AG09309 (cell line): ENCODE data around the gene WDR18.

Experiments used
- DNase-seq: peaks from one replicate; pipeline ENCODE4 v3.0.0-alpha.2; 2010; ENCODE audit warnings: low read depth
- H3K4me3 ChIP-seq: 2 replicates; pipeline ENCODE4 v1.5.1; 2011; ENCODE audit warnings: mild to moderate bottlenecking, low read depth, low read length, moderate library complexity; ENCODE audit not compliant: control insufficient read depth
- CTCF ChIP-seq: IDR thresholded peaks from 2 replicates; pipeline ENCODE4 v1.5.1; 2011; ENCODE audit warnings: mild to moderate bottlenecking, low read depth, low read length, inconsistent platforms; ENCODE audit not compliant: insufficient read depth, control insufficient read depth; ENCODE audit errors: missing control alignments

WDR18 gene

DNA sequence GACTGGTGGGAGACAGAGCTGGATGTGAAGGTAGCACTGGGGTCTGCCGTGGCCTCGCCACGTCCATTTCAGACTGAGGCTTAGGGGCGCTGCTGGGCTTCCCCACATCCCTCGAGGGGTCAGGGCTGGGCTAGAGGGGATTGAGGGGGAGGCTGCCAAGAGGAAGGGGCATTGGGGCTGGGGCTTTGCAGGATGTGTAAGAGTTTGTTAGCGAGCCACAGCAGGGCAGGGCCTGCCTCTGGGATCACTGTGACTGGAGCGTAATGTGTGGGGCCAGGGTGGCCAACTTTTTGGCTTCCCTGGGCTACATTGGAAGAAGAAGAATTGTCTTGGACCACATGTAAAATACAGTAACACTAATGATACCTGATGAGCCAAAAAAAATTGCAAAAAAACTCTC, 44.2 kb upstream of the WDR18 start:
- no peak for TF ChIP-seq CTCF
- DNase-seq = no peak
- H3K4me3 ChIP-seq = no peak overlapping the region

GRCh38 chr19:940591-941291, 43.4 kb upstream of the WDR18 start:
- no peak for DNase-seq
- TF ChIP-seq CTCF = no peak
- H3K4me3 ChIP-seq = peak overlapping the region; percentile 33

DNA sequence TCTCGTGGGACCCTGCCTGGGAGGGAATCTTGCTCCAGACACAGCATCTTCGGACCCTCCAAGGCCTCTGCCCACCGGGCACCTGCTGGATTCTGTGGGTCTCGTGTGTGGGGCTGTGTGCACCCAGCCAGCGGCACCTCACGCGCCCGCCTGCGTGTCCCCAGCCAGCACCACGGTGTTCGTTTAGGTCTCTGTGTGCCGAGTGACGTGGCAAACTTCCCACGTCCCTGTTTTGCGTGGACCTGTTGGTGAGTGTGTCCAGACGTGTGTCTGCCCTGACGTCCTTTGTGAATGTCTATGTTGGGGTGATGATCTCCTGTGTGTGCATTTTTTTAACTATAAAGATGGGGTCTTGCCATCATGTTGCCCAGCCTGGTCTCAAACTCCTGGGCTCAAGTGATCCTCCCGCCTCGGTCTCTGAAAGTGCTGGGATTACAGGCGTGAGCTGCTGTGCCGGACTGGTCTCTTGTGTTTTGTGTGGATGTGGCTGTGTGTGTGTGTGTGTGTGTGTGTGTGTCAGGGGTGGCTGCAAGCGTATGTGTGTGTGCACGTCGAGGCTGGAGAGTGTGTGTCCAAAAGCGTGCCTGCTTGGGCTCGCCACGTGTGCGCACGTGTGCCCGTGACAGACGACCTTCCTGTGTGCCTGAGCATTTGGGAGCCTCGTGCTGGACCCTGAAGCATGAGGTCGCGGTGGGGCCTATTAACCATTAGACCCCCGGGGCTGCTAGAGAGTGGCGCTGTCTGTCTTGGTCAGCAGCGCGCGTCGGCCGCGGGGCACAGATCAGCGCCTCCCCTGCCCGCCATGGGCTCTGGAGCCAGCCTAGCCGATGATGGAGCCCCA, 42.6 kb upstream of the WDR18 start:
- peak overlapping the region; percentile 33 for H3K4me3 ChIP-seq
- no peak for TF ChIP-seq CTCF

GRCh38 chr19:942133-942645, 42.0 kb upstream of the WDR18 start:
- no peak overlapping the region for H3K4me3 ChIP-seq
- no peak for TF ChIP-seq CTCF

More for the DNA sequence above, 42.6 kb upstream of the WDR18 start:
- DNase-seq = no peak

DNA sequence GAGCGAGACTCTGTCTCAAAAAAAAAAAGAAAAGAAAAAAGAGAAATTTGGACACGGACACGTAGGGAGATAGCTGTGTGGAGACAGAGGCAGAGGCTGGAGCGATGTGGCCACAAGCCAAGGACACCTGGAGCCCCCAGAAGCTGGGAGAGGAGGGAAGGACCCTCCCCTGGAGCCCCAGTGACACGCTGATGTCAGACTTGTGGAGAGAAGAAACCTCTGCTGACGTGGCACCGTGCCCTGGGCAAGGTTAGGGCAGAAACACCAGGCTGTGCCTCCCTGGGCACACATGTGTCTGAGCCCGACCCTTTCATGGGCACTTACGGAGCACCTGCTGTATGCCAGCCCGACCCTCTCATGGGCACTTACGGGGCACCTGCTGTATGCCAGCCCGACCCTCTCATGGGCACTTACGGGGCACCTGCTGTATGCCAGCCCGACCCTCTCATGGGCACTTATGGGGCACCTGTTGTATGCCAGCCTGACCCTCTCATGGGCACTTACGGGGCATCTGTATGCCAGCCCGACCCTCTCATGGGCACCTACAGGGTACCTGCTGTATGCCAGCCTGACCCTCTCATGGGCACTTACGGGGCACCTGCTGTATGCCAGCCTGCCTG, 40.5 kb upstream of the WDR18 start:
- no peak overlapping the region for H3K4me3 ChIP-seq
- no peak for TF ChIP-seq CTCF
- DNase-seq = no peak

More at GRCh38 chr19:942133-942645, 42.0 kb upstream of the WDR18 start:
- no peak for DNase-seq

DNA sequence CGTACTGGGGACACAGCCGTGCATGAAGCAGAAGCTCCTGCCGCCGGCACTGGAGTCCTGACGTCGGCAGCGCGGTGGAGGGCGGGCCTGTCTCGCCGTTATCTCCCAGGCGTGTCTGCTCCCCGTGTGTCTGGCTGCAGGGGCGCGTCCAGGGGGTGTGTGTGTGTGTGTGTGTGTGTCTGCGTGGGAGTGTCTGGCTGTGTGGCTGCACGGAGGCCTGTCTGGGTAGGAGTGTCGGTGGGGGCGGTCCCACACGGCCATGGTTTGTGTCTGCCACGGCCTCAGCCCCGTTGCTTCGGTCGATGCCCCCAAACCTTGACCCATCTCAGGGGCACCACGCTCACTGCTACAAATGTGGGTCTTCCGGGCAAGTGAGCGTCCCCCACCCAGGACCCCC, 40.0 kb upstream of the WDR18 start:
- no peak overlapping the region for H3K4me3 ChIP-seq
- no peak for DNase-seq
- TF ChIP-seq CTCF = no peak
